ENCODE results near the gene IL1RAP.
A peak's percentile ranks its signal among the peaks of the same experiment; 100 is the strongest.

The IL1RAP gene

GRCh38 chr3:190499122-190499521 is 14.8 kb upstream of the IL1RAP start:
- TF ChIP-seq CTCF (IDR thresholded peaks at IDR 0.05), result no peak

GRCh38 chr3:190502946-190503345 is 10.9 kb upstream of the IL1RAP start:
- TF ChIP-seq CTCF (IDR thresholded peaks at IDR 0.05), result no peak

- peak; percentile 35; the same call in 1 of the 2 replicates for TF ChIP-seq CTCF (IDR thresholded peaks at IDR 0.05)
Measured at GRCh38 chr3:190504354-190505125, 9.3 kb upstream of the IL1RAP start.

GRCh38 chr3:190505381-190506003 is 8.4 kb upstream of the IL1RAP start:
- no peak for TF ChIP-seq CTCF (IDR thresholded peaks at IDR 0.05)

- TF ChIP-seq CTCF (IDR thresholded peaks at IDR 0.05), result no peak
Measured at GRCh38 chr3:190506271-190506670, 7.6 kb upstream of the IL1RAP start.

GRCh38 chr3:190512666-190513065 is 1.2 kb upstream of the IL1RAP start:
- TF ChIP-seq CTCF (IDR thresholded peaks at IDR 0.05), result no peak

GRCh38 chr3:190514413-190515153 is 698 bp downstream of the IL1RAP start:
- no peak for TF ChIP-seq CTCF (IDR thresholded peaks at IDR 0.05)
